G401.6 (cell line): ENCODE results near the gene OCA2.

Experiments used
- FAIRE-seq: peaks from 2 replicates; lab custom pipeline; 2012; peaks lifted over from hg19 to GRCh38; lab: Jason Lieb, UNC

Gene OCA2

GRCh38 chr15:27844018-27844666 lies 255.0 kb downstream of the OCA2 start:
- no peak for FAIRE-seq

- FAIRE-seq, result no peak
Measured at GRCh38 chr15:27843146-27843545, 256.0 kb downstream of the OCA2 start.

DNA sequence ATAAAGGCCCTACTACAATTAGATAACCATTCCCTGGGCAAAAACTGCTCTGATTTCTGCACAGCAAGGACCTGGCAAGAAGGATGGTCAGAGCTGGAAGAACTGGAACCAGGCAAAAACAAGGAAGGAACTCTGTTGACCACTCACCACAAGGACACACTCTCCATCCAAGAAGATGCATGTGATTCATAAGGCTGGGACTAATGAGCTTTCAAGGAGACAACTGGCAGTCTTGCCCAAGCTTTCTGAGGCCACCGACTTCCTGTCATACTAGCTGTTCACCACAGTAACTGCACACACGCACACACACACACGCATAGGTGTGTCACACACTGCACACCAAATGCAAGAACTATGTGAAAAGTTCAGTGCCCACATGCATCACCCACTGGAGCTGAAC lies 256.6 kb downstream of the OCA2 start:
- no peak for FAIRE-seq

DNA sequence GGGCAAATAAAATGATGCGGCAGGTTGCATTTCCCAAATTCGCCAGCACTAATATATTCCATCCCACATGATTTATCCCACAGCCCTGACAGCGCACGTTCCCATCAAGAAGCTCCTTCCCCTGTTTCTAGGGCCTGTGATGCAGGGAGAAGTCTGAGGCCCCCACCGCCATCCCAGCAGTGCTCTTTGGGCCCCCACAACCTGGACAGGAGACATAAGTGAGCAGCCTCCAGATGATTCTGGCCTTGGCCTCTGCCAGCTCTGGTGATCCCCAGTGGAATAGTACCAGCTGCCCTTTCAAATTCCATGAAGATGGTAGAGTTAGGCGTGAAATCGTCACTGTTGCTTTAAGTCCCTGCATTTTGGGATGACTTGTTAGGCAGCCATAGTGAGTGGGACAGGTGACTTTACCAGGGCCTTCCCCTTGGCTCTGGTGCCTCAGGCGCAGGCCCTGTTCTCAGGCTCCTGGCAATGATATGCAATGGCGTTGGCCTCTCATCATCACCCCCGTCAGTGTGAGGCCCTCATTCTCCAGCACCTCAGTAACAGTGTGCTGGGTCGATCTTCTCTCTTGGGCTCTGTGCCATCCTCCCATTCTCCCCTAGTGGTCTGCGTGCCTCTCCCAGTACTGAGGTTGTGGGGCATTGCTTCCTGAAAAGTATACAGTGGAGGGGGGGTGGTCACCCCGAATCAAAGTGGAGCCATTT lies 263.7 kb downstream of the OCA2 start:
- no peak for FAIRE-seq

DNA sequence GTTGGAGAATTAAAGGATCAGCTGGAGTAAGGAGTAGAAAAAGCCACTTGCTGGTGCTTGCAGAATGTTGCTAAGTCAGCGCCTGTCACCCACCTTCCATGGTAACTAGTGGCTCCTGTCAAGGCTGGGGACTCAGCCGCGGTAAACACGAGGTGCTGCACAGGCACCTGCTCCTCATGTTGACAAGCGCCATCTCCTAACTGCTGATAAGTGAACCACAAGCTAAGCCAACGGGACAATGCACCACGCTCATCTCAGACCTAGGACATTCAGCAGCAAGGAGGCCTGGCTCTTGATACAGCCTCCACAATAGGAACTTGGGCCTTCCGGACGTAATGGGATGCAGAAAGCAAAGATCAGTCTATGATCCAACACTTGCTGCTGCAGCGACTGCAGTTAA lies 264.4 kb downstream of the OCA2 start:
- FAIRE-seq, result no peak

- no peak for FAIRE-seq
Measured at GRCh38 chr15:27833974-27834373, 265.1 kb downstream of the OCA2 start.

- FAIRE-seq, result no peak
Measured at GRCh38 chr15:27833178-27833577, 265.9 kb downstream of the OCA2 start.

DNA sequence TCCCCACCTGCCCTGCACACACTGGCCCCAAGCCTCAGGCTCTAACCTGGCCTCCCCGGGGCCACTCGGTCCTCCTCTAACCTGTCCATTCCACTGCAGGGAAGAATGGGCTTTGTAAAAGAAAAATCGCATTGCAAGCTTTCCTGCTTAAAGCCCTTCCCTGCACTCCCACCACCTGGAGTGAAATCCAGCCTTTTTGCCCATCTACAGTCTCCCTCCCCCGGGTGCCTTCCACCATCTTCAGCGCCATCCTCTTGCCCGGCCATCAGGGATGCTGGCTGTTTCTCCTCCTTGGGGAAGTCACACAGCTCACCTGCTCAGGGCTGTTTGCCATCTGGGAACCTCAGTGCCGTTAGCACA lies 266.9 kb downstream of the OCA2 start:
- no peak for FAIRE-seq

- no peak for FAIRE-seq
Measured at GRCh38 chr15:27831384-27832236, 267.5 kb downstream of the OCA2 start.

DNA sequence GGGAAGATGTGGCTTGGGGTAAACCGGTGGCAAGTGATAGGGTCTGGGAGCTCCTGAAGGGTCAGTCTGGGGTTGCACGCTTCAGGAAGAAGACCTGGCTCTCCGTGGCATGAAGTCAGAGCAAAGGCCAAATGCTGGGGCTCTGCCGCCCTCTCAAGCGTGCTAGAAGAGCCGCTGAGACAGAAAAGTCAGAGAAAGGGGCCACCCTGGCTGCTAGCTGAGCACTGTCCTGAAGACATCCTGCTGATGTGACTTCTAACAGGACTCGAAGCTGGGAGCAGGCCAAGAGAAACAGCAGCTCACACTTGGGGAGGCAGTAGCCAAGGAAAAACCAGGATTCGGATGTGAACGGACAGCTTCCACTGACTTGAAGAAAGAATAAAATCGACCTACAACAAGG lies 270.4 kb downstream of the OCA2 start:
- FAIRE-seq, result no peak

DNA sequence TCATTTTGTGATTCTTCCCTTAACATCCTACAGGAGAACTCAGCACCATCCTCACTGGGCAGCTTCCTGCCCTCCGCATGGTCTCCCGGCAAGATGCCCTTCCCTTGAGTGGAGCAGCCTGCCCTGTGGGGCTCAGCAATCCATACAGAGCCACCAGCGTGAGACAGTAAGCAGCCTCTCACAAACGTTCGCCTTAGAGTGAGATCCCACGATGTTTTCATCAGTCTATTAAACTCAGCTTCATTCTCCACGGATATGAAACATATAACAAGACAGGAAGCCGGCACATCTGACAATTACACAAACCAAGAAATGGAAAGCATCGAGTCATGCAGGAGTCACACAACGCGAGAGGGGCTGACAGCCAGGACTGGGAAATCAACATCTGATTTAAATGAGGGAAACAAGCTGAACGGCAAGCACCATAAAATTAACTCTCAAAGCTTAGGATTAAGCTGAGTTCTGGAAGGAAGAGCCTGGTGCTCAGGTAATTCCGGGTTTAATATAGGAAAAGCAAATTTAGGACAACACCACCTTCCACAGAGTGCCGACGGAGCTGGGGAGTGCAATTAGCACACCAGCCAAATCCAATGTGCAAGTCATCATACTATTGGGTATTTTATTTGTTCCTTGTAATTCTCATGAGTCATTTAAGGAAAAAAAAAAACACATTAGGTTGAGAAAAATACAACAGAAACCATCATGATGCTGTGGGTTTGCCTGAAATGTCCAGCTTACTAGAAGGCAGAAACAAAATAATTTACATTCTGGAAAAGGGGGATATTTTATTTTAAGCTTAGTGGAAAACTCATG lies 272.0 kb downstream of the OCA2 start:
- no peak for FAIRE-seq

- FAIRE-seq, result no peak
Measured at GRCh38 chr15:27826411-27826810, 272.7 kb downstream of the OCA2 start.

DNA sequence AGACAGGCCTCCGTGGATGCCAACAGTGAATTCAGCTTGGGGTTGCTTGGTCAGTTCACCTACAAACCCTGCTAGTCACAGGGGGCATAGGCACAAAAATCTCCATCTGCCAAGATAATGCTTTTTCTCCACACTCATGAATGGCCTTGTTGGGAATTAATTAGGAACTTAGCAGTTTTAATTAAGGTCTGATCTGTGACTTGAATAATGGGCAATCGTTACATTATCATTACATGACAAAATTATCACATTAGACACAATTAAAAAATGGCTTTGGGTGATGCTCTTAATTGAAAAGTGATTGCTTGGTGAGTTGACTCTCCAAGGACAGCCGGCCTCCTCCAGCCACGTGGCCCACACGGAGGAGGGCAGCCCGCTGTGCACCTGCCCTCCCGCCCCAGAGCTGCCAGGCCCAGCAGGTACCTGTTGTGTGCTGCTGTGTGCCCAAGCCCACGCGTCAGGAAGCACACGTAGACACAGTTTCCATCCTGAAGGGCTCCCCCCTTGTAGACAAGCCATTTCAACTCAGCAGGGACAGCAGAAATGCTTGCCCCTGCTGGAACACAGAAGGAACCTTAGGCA lies 274.2 kb downstream of the OCA2 start:
- FAIRE-seq, result no peak

DNA sequence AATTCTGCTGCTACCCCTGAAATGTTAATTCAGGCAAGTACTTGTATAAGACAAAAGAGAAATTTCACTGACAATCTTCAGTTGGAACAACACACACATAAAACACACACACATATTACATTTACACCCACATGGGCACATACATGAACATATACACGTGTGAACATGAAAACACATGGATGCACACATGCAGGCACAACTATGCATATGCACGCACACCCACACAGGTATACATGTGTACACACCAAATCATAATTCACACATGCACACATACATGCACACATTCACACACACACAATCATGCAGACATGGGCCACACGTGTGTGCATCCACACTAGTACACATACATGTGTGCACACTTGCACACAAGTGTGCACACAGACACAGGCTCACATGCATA lies 277.8 kb downstream of the OCA2 start:
- no peak for FAIRE-seq

DNA sequence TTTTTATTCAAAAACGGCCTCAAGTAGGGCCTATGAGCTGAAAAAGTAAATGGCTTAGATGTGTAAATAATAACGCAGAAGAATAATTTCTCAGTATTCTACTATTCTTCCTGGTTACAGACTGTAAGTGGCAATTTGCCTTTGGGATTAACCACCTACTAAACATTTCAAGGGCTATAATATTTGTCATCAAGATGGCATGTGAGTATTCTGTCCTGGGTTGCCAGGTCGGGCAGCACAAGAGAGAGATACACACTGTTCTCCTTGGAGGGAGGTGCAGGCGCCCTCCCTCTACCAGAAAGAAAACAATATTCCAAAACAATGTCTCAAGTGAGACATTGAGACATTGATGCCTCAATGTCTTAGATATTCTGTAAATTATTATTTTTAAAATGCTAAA lies 278.4 kb downstream of the OCA2 start:
- no peak for FAIRE-seq

GRCh38 chr15:27820232-27820631 lies 278.9 kb downstream of the OCA2 start:
- FAIRE-seq, result no peak

DNA sequence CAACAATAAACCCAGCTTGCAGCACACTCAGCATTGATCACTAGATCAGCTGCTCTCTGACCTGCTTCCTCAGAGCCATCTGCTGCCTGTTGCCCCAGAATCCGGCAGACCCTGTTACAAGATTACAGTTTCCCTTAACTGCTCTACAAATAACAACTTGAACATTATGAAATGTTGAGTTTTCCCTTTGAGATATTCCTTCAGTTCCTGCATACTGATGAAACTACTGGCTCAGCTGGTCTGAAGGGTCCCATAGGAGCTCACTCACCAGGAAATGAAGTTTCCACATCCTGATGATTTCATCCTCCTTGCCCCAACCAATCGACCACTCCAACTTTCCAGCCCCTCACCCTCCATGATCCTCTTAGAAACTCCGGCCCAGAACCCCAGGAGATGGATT lies 281.9 kb downstream of the OCA2 start:
- FAIRE-seq, result no peak

DNA sequence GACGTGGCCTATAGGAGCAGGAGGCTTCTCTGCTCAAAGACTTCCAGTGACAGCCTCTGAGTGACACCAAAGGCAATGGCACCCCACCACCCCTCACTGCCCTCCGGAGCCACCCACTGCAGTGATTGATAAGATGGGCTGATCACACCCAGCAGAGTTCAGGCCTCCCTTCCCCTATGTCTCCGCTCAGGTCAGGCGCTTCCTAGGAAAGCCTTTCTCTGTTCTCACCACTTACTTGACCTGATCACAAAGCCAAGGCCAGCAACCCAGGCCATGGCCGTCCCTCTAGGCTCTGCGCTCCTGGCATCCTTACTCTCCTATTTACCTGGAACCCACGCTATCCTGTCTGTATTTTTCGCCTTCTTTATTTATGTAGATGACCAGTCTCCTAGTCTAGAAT lies 282.3 kb downstream of the OCA2 start:
- FAIRE-seq, result no peak

DNA sequence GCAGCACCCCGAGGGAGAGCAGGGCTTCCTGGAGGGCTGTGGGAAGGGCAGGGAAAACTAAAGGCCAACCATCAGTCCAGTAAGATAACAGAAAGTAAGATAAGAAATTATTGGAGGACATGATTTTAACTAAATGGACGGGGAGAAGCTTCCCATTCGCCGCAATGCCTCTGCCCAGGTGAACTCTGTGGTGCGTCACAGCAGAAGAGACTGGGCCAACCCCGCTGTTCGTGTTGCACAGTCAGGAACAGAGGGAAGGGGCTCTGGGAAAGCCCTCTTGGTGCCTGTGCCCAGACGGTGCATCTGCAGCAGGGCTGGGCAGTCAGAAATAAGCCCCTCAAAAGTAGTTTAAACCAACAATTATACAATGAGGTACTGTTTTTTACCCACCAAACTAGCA lies 284.1 kb downstream of the OCA2 start:
- no peak for FAIRE-seq

- FAIRE-seq, result no peak
Measured at GRCh38 chr15:27813139-27813538, 286.0 kb downstream of the OCA2 start.

- FAIRE-seq, result no peak
Measured at GRCh38 chr15:27808182-27808581, 290.9 kb downstream of the OCA2 start.

DNA sequence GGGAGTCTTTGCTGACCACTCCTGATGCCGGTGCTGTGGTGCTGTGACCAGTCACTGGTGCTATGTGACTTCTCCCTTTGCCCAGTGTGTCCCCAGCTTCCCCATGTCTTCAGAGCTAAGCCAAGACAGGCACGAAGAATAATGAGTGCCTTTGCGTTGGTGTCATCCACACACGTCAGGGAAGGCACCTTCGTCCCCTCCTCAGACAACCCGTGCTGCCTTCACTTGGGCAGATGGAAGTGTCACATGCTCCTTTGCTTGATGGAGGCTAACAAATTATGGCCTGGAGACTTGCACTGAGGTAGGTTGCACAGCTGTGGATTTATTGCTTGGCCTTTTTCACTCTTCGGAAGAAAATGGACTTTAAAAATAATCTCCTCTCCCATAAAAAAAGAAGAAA lies 291.8 kb downstream of the OCA2 start:
- no peak for FAIRE-seq
